Nephron (organoid): ENCODE measurements around the gene STARD5.

ENCODE experiments used
- H3K27ac Mint-ChIP-seq, 3 experiments: 2 replicates each; pipeline ENCODE4 v1.8.0; 2020; ENCODE audit warnings: mixed read lengths in 3 of 3, mild to moderate bottlenecking in 2 of 3, moderate library complexity in 1 of 3
- H3K27me3 Mint-ChIP-seq: 2 replicates; pipeline ENCODE4 v1.8.0; 2021; ENCODE audit warnings: low read depth, mild to moderate bottlenecking, moderate library complexity, mixed read lengths
- H3K36me3 Mint-ChIP-seq: 2 replicates; pipeline ENCODE4 v1.8.0; 2020; ENCODE audit warnings: low read depth, mixed read lengths
- H3K4me1 Mint-ChIP-seq: 2 replicates; pipeline ENCODE4 v1.8.0; 2020; ENCODE audit warnings: mixed read lengths
- H3K4me3 Mint-ChIP-seq, 3 experiments: 2 replicates each; pipeline ENCODE4 v1.8.0; 2020; ENCODE audit warnings: mild to moderate bottlenecking in 3 of 3, mixed read lengths in 3 of 3, moderate library complexity in 2 of 3
- H3K9me3 Mint-ChIP-seq: 2 replicates; pipeline ENCODE4 v1.8.0; 2020; ENCODE audit warnings: mixed read lengths
- CTCF ChIP-seq, 3 experiments: fragments of 200-600 bp; sonication (generic); IDR thresholded peaks; one replicate each; pipeline ENCODE4 v1.5.0; 2021; ENCODE audit warnings: antibody characterized with exemption in 3 of 3; ENCODE audit not compliant: unreplicated experiment in 3 of 3

The STARD5 gene

GRCh38 chr15:81297147-81297572, 26.8 kb downstream of the STARD5 start:
- H3K27me3 Mint-ChIP-seq: peaks cover 30% of the 10 kb centered on the region
- no peaks in the 10 kb centered on the region for H3K9me3 Mint-ChIP-seq
- H3K27ac Mint-ChIP-seq: no peak overlapping the region
- H3K36me3 Mint-ChIP-seq: no peaks in the 10 kb centered on the region
- TF ChIP-seq CTCF (IDR thresholded peaks at IDR 0.05; ENCODE audit: unreplicated experiment in 3 of 3): no peak
- H3K4me1 Mint-ChIP-seq: peaks cover 8% of the 10 kb centered on the region
- no peak overlapping the region for H3K4me3 Mint-ChIP-seq

- Mint-ChIP-seq H3K4me3 (no peak overlapping the region), H3K36me3 (no peaks in the 10 kb centered on the region), H3K27ac (no peak overlapping the region), H3K4me1 (peaks cover 8% of the 10 kb centered on the region), H3K27me3 (peaks cover 30% of the 10 kb centered on the region), H3K9me3 (no peaks in the 10 kb centered on the region)
- TF ChIP-seq CTCF (IDR thresholded peaks at IDR 0.05; ENCODE audit: unreplicated experiment in 3 of 3): no peak
Measured at GRCh38 chr15:81296673-81297072, 27.3 kb downstream of the STARD5 start.

- H3K27ac Mint-ChIP-seq: no peak overlapping the region
- no peaks in the 10 kb centered on the region for H3K36me3 Mint-ChIP-seq
- H3K4me3 Mint-ChIP-seq: no peak overlapping the region
Measured at GRCh38 chr15:81296186-81296585, 27.8 kb downstream of the STARD5 start.

GRCh38 chr15:81295486-81296121, 28.3 kb downstream of the STARD5 start:
- TF ChIP-seq CTCF (IDR thresholded peaks at IDR 0.05; ENCODE audit: unreplicated experiment in 3 of 3): no peak
- H3K27me3 Mint-ChIP-seq: peaks cover 27% of the 10 kb centered on the region
- H3K4me1 Mint-ChIP-seq: peaks cover 8% of the 10 kb centered on the region
- no peak overlapping the region for H3K27ac Mint-ChIP-seq
- no peak overlapping the region for H3K4me3 Mint-ChIP-seq
- no peaks in the 10 kb centered on the region for H3K9me3 Mint-ChIP-seq
- H3K36me3 Mint-ChIP-seq: no peaks in the 10 kb centered on the region

More at GRCh38 chr15:81296186-81296585, 27.8 kb downstream of the STARD5 start:
- peaks cover 8% of the 10 kb centered on the region for H3K4me1 Mint-ChIP-seq
- H3K27me3 Mint-ChIP-seq: peaks cover 30% of the 10 kb centered on the region
- TF ChIP-seq CTCF (IDR thresholded peaks at IDR 0.05; ENCODE audit: unreplicated experiment in 3 of 3): no peak
- H3K9me3 Mint-ChIP-seq: no peaks in the 10 kb centered on the region

GRCh38 chr15:81294516-81294880, 29.4 kb downstream of the STARD5 start:
- H3K9me3 Mint-ChIP-seq: no peaks in the 10 kb centered on the region
- H3K36me3 Mint-ChIP-seq: no peaks in the 10 kb centered on the region
- peaks cover 8% of the 10 kb centered on the region for H3K4me1 Mint-ChIP-seq
- TF ChIP-seq CTCF (IDR thresholded peaks at IDR 0.05; ENCODE audit: unreplicated experiment in 3 of 3): peak in 1 of 3 experiments; percentile 16
- H3K4me3 Mint-ChIP-seq: no peak overlapping the region
- peak overlapping the region in 1 of 3 experiments; percentile 10 for H3K27ac Mint-ChIP-seq
- H3K27me3 Mint-ChIP-seq: peaks cover 24% of the 10 kb centered on the region
